8988T (cell line): Measurements from ENCODE around the gene AP1G1.
"Not testable (repeated sequence)": the region's sequence is repeated elsewhere in the genome, so short reads cannot be mapped to it uniquely, and the experiment has no call there.

Source experiments
- DNase-seq: peaks from one replicate; pipeline ENCODE4 v3.0.0; 2011

Gene AP1G1

DNA sequence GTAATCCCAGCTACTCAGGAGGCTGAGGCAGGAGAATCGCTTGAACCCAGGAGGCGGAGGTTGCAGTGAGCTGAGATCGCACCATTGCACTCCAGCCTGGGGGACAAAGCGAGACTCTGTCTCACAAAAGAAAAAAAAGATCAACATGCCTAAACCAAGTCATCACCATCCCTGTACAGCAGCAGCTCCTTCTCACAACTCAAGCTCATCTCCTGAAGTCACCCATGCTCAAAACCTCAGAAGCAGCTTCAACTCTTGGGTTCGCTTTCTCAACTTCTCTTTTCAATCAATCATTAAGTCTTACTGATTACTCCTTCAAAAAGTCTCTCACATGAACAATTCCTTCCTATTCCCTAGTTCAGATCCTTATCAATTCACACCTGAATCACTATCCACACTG lies 115.5 kb downstream of the AP1G1 start:
- DNase-seq, result no peak

GRCh38 chr16:71689901-71690300 lies 118.7 kb downstream of the AP1G1 start:
- DNase-seq, result no peak

- no peak for DNase-seq
Observed at GRCh38 chr16:71687861-71688260, 120.8 kb downstream of the AP1G1 start.

- not testable (repeated sequence) for DNase-seq
Observed at GRCh38 chr16:71684280-71684679, 124.4 kb downstream of the AP1G1 start.

DNA sequence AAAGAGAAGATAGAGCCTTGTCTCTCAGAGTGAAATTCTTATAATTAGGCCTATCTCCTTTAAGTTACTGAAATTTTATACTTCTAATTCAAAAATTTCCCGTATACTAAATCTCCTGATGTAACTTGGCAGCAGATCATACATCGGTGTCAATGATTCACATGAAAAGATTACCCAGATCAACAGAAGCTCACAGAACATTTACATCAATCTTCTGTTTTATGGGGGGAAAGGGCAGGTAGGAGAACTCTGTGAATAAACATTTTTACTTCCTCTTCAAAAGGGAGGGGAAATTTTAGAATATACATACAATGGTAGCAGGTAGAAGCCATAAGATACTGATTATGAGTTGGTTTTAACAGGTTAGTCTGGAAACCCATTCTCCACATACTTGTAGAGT lies 127.3 kb downstream of the AP1G1 start:
- DNase-seq, result no peak
